DMS 273 (cell line): ENCODE results near the gene OR2Y1.
"Not testable (repeated sequence)": the region's sequence is repeated elsewhere in the genome, so short reads cannot be mapped to it uniquely, and the experiment has no call there.

Experiments
- DNase-seq: peaks from one replicate; lab custom pipeline; 2025; ENCODE audit not compliant: unreplicated experiment; lab: John Stamatoyannopoulos, UW

Gene OR2Y1

DNA sequence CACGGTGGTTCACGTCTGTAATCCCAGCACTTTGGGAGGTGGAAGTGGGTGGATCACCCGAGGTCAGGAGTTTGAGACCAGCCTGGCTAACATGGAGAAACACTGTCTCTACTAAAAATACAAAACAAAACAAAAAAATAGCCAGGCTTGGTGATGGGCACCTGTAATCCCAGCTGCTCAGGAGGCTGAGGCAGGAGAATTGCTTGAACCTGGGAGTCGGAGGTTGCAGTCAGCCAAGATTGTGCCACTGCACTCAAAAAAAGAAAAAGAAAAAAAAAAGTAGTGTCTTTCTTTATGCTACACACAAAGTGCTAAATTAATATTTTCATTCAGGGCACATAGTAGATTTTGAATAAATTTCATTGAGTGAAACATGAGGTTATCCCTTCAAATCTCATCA, 1.1 kb upstream of the OR2Y1 start:
- DNase-seq, result not testable (repeated sequence)

GRCh38 chr5:180739271-180739670, 587 bp downstream of the OR2Y1 start:
- no peak for DNase-seq

GRCh38 chr5:180736536-180736935, 3.3 kb downstream of the OR2Y1 start:
- no peak for DNase-seq

- no peak for DNase-seq
Observed at GRCh38 chr5:180724944-180725343, 14.9 kb downstream of the OR2Y1 start.

DNA sequence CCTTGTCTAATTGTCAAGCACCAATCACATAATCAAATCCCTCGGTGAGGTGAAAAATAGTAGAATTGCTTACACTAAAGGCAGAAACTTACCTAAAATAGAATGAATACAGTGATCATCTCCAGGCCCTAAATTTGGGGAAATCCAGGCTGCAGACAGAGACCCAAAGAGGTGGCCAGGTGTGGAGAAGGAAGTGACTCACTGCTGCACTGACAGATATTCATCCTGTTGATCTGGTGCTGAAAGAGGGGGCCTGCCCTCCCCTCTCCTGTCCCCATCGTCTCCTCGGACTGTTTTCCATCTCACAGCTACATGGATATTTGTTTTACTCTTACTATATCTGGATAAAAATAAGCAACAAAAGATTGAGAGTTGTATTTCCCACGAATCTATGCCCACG, 15.9 kb downstream of the OR2Y1 start:
- DNase-seq, result no peak

DNA sequence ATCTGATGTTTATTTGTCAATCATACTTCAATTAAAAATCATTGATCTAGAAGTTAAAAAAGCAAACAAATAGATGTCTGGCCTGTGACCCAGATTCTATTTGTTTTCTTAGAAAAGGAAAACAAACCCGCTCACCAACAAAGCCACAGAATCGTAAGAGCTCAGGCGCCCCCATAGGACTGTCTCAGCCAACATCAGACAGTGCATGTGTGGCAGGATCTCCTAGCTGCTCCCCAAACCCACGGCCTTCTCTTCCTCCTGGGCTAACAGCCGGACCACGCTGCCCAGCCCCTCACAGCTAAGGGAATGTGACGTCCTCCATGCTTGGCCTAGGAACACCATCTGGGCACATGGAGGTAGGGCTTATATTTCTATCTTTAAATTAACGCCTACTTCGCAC, 19.4 kb downstream of the OR2Y1 start:
- no peak for DNase-seq

DNA sequence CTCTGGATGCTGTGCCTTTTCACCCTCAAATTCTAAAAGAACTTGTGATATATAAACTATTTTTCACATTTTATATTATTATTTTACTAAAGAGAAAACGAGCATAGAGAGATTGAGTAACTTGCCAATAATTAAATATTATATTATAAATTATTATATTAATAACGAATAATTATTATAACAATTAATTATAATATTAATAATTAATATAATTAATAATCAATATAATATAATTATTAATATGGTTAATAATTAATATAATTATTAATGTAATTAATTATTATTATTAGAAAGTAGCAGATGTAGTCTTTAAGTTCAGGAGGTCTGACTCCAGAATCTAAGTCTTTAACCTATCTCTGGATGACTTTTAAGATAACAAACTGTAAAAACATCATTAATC, 20.1 kb downstream of the OR2Y1 start:
- DNase-seq, result no peak

GRCh38 chr5:180718810-180719453, 20.9 kb downstream of the OR2Y1 start:
- peak; percentile 77 for DNase-seq

DNA sequence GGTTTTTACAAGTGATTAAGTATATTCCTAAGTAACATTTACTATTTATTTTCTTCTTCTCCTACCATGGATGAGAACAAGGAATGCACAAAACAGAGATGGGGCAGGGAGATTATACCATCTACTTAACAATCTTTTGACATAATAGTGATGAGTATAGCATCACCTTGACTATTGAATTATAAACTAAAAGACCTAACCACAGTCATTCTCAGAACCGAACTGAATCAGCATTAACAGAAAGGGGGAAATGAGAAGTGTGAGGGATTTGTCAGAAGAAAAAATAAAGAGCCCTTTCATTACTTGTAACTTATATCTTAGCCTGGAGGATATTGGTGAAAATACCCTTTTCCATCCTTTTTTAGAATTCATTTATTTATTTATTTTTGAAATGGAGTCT, 21.9 kb downstream of the OR2Y1 start:
- no peak for DNase-seq

DNA sequence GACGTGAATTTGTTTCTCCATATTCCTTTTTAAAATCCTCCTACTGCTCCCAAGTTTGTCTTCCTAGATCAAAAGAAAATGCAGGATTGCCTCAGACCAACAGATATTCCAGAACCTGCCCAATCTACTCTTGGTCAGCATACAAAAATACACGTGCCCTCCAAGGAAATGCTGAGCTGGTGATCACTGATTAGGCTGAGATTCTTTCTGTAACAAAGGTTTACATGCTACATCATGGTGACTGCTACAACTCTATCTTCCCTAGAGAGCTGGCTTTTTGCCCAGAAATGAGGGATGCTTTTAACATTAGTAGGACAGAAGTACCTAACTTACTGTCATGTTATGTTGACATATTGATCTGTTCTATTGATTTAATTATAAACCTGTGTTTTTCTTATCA, 35.5 kb downstream of the OR2Y1 start:
- peak; percentile 17 for DNase-seq

DNA sequence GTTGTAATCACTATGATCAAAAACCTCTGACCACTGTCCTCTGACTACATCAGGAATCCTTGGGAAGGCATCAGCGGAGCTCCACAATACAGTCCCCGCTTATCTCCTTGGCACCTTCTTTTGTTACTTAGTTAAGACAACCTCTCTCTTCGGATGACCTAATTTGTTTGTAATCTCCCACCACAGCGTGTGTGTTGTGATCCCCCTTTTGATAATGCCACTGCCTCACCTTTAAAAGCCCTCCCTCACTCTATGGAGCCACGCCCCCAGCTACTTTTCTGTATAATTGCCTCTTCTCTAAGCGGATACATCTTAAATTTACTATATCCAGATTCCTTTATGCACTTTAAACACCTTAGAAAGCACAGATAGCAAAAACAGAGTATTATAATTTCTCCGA, 35.9 kb downstream of the OR2Y1 start:
- DNase-seq, result no peak

- DNase-seq, result not testable (repeated sequence)
Observed at GRCh38 chr5:180703371-180703770, 36.5 kb downstream of the OR2Y1 start.

- DNase-seq, result not testable (repeated sequence)
Observed at GRCh38 chr5:180700440-180700839, 39.4 kb downstream of the OR2Y1 start.

- DNase-seq, result no peak
Observed at GRCh38 chr5:180699042-180699441, 40.8 kb downstream of the OR2Y1 start.

DNA sequence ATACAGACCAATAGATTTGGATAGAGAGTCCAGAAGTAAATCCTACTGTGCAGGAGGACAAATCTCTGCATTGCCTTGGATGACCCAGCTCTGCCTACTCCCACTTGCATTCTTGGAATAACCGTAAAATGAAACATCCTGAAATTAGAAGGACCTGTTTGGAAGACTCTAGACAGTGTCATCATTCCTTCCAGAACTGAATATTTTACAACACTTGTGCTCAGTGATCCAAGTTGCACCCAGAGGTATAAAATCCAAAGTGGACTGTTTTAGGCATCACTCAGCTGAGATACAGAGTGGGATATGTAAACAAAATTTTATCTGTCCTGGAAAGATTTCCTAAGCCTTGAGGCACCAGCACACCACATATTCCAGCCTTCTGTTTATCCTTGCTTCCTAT, 43.7 kb downstream of the OR2Y1 start:
- DNase-seq, result no peak

GRCh38 chr5:180692429-180692828, 47.4 kb downstream of the OR2Y1 start:
- no peak for DNase-seq

GRCh38 chr5:180691046-180691445, 48.8 kb downstream of the OR2Y1 start:
- no peak for DNase-seq

DNA sequence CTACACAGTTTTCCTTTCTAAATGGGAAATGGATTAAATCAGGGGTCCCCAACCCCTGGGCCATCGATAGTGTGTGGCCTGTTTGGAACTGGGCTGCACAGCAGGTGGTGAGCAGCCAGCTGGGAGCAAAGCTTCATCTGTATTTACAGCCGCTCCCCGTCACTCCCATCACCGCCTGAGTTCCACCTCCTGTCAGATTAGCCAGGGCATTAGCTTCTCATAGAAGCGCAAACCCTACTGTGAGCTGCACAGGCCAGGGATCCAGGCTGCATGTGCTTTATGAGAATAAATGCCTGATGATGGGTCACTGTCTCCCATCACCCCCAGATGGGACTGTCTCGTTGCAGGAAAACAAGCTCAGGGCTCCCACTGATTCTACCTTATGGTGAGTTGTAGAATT, 49.3 kb downstream of the OR2Y1 start:
- no peak for DNase-seq

DNA sequence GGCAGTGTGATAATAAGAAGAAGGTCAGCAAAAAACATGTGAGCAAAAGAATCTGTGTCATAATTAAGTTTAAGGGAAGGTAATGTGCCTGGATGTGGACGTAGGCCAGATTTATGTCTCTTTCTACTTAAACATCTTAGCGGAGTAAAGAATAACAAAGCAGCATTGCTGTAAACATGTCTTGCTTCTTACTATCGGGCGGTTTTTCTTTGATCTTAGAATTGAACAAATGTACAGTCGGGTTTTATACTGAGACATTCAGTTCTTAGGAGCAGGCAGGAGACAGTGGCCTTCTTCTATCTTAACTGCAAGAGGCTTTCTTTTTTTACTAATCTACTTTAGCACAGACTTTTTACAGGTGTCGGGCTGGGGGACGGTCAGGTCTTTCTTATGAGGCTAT, 50.1 kb downstream of the OR2Y1 start:
- DNase-seq, result no peak
